IPS-20b (cell line): ENCODE data around the gene OTOGL.
"Not testable (repeated sequence)": the region's sequence is repeated elsewhere in the genome, so short reads cannot be mapped to it uniquely, and the experiment has no call there.

ENCODE experiments used
- H3K27ac ChIP-seq: one replicate; pipeline ENCODE4 v1.5.1; 2013; ENCODE audit warnings: low read length
- H3K27me3 ChIP-seq: 2 replicates; pipeline ENCODE4 v1.6.1; 2013; ENCODE audit warnings: mild to moderate bottlenecking, low read length, inconsistent platforms; ENCODE audit not compliant: insufficient read depth
- H3K36me3 ChIP-seq: 2 replicates; pipeline ENCODE4 v1.6.1; 2013; ENCODE audit warnings: low read depth, mild to moderate bottlenecking, inconsistent platforms, low read length, moderate library complexity; ENCODE audit not compliant: insufficient read depth
- H3K4me1 ChIP-seq: 2 replicates; pipeline ENCODE4 v1.6.1; 2013; ENCODE audit warnings: mild to moderate bottlenecking, control low read depth, inconsistent platforms, low read length, moderate library complexity; ENCODE audit not compliant: insufficient read depth
- H3K4me3 ChIP-seq: 2 replicates; pipeline ENCODE4 v1.5.1; 2013; ENCODE audit warnings: mild to moderate bottlenecking, low read length, inconsistent platforms
- H3K9ac ChIP-seq: 2 replicates; pipeline ENCODE4 v1.6.1; 2013; ENCODE audit warnings: low read depth, mild to moderate bottlenecking, inconsistent platforms, low read length, moderate library complexity
- H3K9me3 ChIP-seq: 2 replicates; pipeline ENCODE4 v1.6.1; 2013; ENCODE audit warnings: mild to moderate bottlenecking, low read depth, low read length, inconsistent platforms; ENCODE audit not compliant: insufficient read depth

OTOGL gene

DNA sequence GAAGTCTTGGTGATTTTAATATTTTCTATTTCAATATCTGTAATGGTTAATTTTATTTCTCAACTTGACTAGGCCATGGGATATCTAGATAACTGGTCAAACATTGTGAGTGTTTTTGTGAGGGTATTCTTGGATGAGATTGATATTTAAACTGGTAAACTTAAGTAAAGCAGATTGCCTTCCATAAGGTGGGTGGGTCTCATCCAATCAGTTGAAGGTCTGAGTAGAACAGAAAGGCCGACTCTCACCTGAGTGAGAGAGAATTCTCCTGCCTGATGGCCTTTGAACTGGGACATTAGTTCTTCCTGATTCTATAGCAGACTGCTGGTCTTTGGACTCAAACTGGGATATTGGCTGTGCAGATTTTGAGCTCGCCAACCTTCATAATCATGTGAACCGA lies 36.3 kb downstream of the OTOGL start:
- Histone ChIP-seq H3K9ac (no peak overlapping the region), H3K27ac (no peak overlapping the region), H3K4me3 (no peak overlapping the region), H3K9me3 (no peaks in the 10 kb centered on the region), H3K36me3 (no peaks in the 10 kb centered on the region), H3K27me3 (no peaks in the 10 kb centered on the region), H3K4me1 (no peaks in the 10 kb centered on the region)

DNA sequence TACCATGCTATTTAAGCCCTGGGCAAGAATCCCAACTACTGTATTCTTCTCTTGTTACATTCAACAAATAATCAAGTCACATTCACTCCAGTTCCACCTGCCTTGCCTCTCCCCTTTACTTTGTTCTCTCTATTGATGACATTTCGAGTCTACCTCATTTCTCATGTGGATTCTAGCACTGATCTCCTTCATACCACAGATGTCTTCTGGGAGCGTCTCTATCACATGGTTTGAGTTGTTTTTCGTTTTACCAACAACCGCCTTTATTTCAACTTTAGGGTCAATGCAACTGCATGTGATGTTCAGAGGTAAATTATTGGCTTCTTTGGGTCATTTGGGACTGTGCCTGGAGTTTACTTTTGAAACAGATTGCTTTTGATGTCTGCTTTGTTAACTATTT lies 40.7 kb downstream of the OTOGL start:
- Histone ChIP-seq H3K27ac (no peak overlapping the region), H3K9me3 (no peaks in the 10 kb centered on the region), H3K4me1 (no peaks in the 10 kb centered on the region), H3K4me3 (no peak overlapping the region), H3K27me3 (no peaks in the 10 kb centered on the region), H3K36me3 (no peaks in the 10 kb centered on the region), H3K9ac (no peak overlapping the region)

- Histone ChIP-seq H3K4me1 (no peaks in the 10 kb centered on the region), H3K27me3 (no peaks in the 10 kb centered on the region), H3K27ac (no peak overlapping the region), H3K4me3 (no peak overlapping the region), H3K36me3 (no peaks in the 10 kb centered on the region), H3K9me3 (no peaks in the 10 kb centered on the region), H3K9ac (no peak overlapping the region)
Measured at GRCh38 chr12:80142640-80143039, 43.3 kb downstream of the OTOGL start.

- Histone ChIP-seq H3K9ac (no peak overlapping the region), H3K36me3 (no peaks in the 10 kb centered on the region), H3K4me3 (no peak overlapping the region), H3K27ac (no peak overlapping the region), H3K27me3 (no peaks in the 10 kb centered on the region), H3K9me3 (no peaks in the 10 kb centered on the region), H3K4me1 (no peaks in the 10 kb centered on the region)
Measured at GRCh38 chr12:80143537-80143936, 44.2 kb downstream of the OTOGL start.

GRCh38 chr12:80149547-80150313 lies 50.4 kb downstream of the OTOGL start:
- H3K4me1 ChIP-seq, H3K9me3 ChIP-seq, H3K4me3 ChIP-seq, H3K36me3 ChIP-seq, H3K27me3 ChIP-seq, H3K9ac ChIP-seq, H3K27ac ChIP-seq: not testable (repeated sequence)

GRCh38 chr12:80151131-80151530 lies 51.8 kb downstream of the OTOGL start:
- no peak overlapping the region for H3K27ac ChIP-seq
- H3K36me3 ChIP-seq: no peaks in the 10 kb centered on the region
- no peak overlapping the region for H3K9ac ChIP-seq
- H3K4me1 ChIP-seq: no peaks in the 10 kb centered on the region
- no peak overlapping the region for H3K4me3 ChIP-seq
- no peaks in the 10 kb centered on the region for H3K27me3 ChIP-seq
- H3K9me3 ChIP-seq: no peaks in the 10 kb centered on the region; the same call in 1 of the 2 replicates

- Histone ChIP-seq H3K27ac (no peak overlapping the region), H3K4me1 (no peaks in the 10 kb centered on the region)
Measured at GRCh38 chr12:80154261-80154660, 54.9 kb downstream of the OTOGL start.

GRCh38 chr12:80156306-80156705 lies 57.0 kb downstream of the OTOGL start:
- Histone ChIP-seq H3K27ac (no peak overlapping the region), H3K27me3 (no peaks in the 10 kb centered on the region), H3K9me3 (no peaks in the 10 kb centered on the region; the same call in 1 of the 2 replicates), H3K36me3 (no peaks in the 10 kb centered on the region), H3K4me3 (no peak overlapping the region), H3K4me1 (no peaks in the 10 kb centered on the region), H3K9ac (no peak overlapping the region)

More at GRCh38 chr12:80154261-80154660, 54.9 kb downstream of the OTOGL start:
- Histone ChIP-seq H3K9ac (no peak overlapping the region), H3K36me3 (no peaks in the 10 kb centered on the region), H3K27me3 (no peaks in the 10 kb centered on the region), H3K4me3 (no peak overlapping the region), H3K9me3 (no peaks in the 10 kb centered on the region; the same call in 1 of the 2 replicates)

DNA sequence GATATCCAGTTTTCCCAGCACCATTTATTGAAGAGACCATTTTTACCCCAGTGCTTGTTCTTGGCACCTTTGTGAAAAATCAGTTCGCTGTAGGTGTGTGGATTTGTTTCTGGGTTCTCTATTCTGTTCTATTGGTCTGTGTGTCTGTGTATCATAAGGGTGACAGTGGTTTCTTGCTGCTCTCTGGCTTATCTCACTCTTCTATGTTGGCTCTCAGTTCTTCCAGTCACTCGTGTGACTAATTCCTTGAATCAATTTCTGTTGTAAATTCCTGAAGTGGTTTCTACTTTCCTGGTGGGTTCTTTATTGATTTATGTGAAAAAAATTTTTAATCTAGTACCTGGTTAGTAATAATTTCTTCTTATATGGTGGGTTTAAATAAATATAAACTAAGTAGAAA lies 58.3 kb downstream of the OTOGL start:
- Histone ChIP-seq H3K36me3 (no peaks in the 10 kb centered on the region), H3K27ac (no peak overlapping the region), H3K27me3 (no peaks in the 10 kb centered on the region), H3K4me3 (no peak overlapping the region), H3K9ac (no peak overlapping the region), H3K4me1 (no peaks in the 10 kb centered on the region), H3K9me3 (no peaks in the 10 kb centered on the region; the same call in 1 of the 2 replicates)

DNA sequence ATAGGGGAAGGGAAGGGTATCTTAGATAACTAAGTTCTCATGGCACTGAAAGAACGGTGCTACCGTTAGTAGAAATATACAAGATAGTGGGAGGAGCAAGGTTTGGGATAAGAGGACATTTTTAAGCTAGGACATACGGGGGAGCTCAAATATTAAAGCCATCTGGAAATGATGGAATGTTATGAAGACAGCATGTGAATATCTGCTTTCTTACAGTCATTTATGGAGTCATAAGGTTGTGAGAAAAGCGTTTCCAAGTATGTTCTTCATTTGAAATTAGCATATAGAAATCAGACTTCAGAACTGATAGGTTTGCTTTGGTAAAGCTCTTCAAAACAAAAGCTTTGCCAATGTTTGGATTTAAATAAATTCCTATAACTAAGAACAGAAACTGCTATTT lies 62.3 kb downstream of the OTOGL start:
- Histone ChIP-seq H3K4me3 (no peak overlapping the region), H3K27ac (no peak overlapping the region), H3K9ac (no peak overlapping the region), H3K27me3 (no peaks in the 10 kb centered on the region), H3K9me3 (no peaks in the 10 kb centered on the region), H3K36me3 (no peaks in the 10 kb centered on the region), H3K4me1 (no peaks in the 10 kb centered on the region)

DNA sequence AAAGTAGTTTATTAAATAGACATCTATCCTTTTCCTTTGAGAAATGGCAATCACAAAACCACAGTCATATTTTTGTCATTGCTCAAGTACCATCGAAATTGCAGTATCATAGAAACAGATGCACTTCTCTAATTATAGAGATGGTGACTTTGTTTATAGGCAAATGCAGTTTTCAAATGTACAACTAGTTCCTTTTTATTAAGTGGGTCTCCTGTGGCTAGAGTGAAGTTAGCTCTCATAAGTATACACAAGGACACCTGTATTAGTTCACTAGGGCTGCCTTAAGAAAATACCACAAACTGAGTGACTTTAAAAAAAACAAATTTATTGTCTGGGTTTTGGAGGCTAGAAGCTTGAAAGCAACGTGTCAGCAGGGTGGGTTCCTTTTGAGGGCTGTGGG lies 62.8 kb downstream of the OTOGL start:
- H3K27ac ChIP-seq: no peak overlapping the region
- H3K9ac ChIP-seq: no peak overlapping the region
- no peaks in the 10 kb centered on the region for H3K9me3 ChIP-seq
- no peaks in the 10 kb centered on the region for H3K36me3 ChIP-seq
- H3K4me1 ChIP-seq: no peaks in the 10 kb centered on the region
- no peak overlapping the region for H3K4me3 ChIP-seq
- no peaks in the 10 kb centered on the region for H3K27me3 ChIP-seq

DNA sequence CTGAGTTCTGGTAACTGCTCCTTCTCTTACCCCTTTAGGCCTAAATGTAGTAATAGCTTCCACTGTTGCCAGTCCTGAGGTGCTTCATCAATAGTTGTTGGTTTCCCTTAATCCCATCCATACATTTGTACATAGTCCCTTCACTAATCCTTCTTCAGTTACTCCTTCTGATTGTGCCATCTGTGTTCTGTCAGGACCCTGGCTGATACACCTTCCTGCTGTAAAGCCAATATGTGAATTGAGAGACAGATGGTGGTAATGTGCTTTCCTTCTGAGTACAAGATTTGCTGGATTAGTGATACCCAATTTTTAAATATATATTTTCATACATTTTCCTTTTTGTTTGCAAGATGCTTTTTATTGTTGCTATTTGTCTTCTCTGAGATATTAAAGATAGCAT lies 66.4 kb downstream of the OTOGL start:
- Histone ChIP-seq H3K9ac (no peak overlapping the region), H3K27ac (no peak overlapping the region), H3K9me3 (no peaks in the 10 kb centered on the region), H3K36me3 (no peaks in the 10 kb centered on the region), H3K27me3 (no peaks in the 10 kb centered on the region), H3K4me1 (no peaks in the 10 kb centered on the region), H3K4me3 (no peak overlapping the region)
